Measurements from ENCODE around the gene EEFSEC. TPM values are rescaled to one million over a fixed set of nuclear protein-coding genes. Genes with fewer than 3 reads are reported as not detected.

The EEFSEC gene
- total RNA-seq, 1 donor from 2014 or later, result 5.7 TPM

GRCh38 chr3:128413003-128413370 lies 259.7 kb downstream of the EEFSEC start:
- DNase-seq, result no peak

DNA sequence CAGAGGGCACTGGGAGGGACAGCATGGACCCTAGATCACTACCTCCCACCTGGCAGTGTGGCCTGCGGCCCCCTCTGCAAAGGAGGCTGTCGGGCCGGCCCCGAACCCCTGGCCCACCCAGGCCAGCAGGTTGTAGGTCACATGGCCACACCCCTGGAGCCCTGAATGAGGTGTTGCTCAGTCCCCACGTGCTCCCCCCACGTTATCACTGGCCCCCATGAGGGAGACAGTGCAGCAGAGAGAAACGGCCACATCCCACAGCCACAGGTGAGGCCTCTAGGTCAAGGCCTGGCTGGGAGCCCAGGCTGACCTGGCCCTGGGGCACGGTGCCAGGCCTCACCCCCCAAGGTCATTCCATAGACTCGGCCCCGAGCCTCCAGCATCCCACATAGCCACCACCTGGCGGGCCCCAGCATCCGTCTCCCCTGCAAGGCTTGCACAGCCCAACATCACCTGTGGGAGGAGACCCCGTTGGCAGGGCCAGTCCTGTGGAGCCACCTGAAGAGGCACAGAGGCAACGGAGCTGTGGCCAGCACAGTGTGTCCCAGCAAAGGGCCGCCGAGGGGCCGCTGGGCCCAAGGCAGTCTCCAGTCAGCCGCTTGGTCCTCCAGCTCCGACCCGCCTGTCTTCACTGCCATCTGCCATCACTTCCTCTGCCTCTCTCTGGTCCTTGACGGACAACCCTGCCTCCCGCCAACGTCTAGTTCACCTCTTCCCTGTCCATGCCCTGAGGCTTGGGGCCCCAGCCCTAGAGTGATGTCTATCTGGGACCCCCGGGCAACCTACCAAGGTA lies 260.3 kb downstream of the EEFSEC start:
- DNase-seq, result no peak

DNA sequence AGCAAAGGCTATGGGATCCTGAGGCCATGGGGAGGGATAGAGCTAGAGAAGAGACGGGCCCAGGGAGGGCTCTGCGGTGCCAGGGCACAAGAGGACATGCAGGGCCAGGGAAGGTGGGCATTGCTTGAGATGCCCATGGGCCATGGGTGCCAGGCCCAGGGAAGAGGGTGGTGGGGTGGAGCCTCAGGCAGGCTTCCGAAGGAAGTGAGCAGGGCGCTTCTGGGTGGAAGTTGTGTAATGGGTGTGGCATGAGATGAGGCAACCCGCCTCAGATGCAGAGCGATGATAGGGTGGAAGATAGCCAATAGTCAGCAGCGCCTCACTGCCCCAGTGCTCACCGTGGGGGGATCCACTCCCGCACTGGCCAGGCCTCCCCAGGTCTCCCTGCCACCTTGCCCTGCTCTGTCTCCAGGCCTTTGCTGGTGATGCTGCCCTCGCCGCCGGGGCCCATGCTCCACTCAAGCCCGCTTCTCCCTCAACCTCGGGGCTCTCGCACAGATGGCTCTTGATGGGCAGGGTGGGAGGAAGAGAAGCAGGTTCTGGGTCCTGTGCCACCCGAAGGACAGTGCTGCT lies 262.0 kb downstream of the EEFSEC start:
- no peak for DNase-seq

DNA sequence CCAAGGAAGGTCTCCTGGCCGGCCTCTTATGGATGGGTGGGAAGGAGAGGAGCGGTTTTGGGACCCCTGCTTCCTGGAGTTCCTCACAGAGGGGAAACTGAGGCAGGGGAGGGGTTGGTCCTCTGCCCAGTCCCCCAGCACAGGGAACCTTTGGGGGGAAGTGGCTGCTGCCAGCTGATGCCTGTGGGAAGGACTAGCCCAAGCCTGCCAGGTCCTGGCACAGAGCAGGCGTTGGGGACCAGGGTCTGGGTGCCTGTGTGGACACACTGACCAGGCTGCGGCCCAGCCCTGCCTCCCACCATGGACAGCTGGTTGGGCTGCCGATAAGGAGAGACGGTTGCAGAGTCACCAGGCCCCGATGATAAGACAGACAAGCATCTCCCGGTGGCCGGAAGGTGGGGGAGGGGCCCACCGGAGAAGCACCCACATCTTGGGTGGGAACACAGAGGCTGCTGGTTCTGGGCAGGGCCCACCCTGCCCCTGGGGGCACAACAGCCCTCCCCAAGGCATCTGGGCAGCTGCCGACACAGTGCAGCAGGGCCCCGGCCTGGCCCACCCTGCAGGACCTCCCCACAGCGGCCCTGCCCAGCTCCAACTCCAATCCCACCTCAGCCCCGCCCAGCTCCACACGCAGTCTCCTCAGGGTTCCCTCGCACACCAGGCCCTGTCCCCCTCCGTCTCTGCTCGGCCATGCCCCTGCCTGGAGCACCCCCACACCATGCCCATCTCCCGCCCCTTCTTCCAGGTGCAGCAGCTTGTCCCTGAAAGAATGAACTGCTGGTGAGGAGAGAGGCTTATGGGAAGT lies 262.7 kb downstream of the EEFSEC start:
- DNase-seq, result no peak

DNA sequence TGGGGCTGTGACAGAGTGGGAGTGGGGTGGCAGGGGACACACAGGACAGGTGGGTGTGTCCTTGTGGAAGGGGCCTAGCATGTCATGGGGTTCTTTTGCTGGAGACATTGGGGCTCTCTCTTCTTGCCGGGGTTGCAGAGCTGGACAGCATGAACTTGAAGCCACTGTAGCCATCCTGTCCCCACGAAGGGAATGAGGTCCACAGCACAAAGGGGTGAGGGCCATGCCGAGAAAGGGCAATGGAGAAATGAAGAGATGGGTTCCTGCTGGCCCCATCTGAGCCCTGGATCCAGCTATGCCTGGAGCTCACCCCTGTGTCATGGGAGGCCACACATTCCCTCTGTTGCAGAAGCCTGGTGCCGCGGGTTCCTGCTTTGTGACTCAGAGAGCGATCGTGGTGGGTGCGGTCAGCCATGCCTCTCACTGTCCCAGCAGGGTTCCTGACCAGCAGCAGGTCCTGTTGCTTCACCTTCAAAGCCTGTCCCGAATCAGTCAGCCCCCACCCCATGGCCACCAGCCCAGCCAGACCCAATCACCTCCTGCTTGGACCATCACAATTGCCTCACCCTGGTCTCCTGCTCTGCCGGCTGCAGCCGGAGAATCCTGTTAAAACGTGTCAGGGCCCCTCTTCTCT lies 263.4 kb downstream of the EEFSEC start:
- DNase-seq, result no peak

DNA sequence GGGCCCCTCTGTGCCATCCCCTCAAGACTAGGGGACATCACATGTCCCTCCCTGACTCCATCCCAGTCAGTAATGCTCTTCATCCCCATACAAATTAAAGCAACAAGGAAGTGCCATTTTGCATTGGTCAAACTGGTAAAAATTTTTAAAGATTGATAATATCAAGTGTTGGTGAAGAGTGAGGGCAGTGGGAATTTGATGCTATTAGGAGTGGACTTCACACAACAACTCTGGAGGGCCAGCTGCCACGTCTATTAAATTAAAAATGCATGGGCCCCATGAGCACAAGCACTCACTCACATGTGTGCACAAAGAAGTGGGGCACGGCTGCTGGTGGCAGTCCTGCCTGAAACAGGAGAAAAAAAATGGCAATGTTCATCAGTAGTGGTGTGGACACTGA lies 265.6 kb downstream of the EEFSEC start:
- DNase-seq, result no peak

- no peak for DNase-seq
Measured at GRCh38 chr3:128419311-128419710, 266.0 kb downstream of the EEFSEC start.

DNA sequence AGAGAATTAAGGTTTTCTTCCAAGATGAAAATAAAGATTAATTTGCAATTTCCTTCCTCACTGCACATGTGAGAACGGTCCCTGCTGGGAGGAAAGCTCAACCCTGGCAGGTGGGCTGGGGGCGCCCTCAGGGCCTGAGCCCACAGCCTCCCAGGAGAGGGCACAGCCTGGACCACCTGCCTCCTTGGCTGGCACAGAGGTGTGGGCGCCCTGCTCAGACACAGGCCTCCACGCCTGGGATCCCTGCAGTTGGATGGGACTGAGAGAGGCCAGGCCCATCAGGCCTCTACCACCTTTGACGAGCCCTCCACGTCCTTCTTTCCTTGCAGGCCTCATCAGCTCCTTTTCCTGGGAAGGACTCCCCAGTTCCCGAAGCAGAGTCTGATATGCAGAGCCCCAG lies 267.0 kb downstream of the EEFSEC start:
- no peak for DNase-seq

DNA sequence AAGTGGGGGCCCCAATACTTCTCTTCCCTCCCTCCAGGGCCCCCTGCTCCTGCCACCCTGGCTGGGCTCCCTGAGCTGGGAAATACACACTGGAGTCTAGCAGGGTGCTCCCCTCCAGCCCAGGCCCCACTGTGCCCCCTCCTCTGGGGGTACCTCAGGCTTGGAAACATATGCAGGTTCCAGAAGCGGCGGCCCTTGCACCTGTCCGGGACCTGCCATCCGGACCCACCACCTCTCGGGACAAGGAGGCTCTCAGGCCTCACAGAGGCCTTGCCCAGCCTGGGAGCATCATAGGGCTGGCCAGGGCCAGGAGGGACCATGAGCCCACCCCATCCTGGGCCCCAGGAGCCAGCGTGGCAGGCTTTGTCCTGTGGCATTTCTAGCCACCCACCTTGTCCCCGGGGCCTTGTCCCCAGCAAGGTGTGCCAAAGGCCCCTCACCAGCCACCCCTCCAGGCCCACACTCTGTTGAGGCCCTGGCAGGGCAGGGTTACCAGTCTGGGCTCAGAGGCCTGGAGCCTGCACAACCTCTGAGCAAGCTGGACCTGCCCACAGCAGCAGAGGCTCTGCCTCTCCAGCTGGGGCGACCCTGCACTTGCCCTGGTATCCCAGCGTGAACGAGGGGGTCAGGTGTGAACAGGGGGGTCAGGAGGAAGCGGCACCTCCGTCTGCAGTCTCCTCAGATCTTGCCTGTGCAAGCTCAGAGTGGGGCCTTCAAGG lies 267.6 kb downstream of the EEFSEC start:
- DNase-seq, result no peak

GRCh38 chr3:128421439-128421836 lies 268.2 kb downstream of the EEFSEC start:
- DNase-seq, result no peak

- no peak for DNase-seq
Measured at GRCh38 chr3:128421966-128422365, 268.7 kb downstream of the EEFSEC start.

GRCh38 chr3:128422762-128423524 lies 269.7 kb downstream of the EEFSEC start:
- no peak for DNase-seq

- no peak for DNase-seq
Measured at GRCh38 chr3:128423525-128424147, 270.4 kb downstream of the EEFSEC start.

- DNase-seq, result no peak
Measured at GRCh38 chr3:128424508-128425069, 271.3 kb downstream of the EEFSEC start.

GRCh38 chr3:128425142-128425845 lies 272.0 kb downstream of the EEFSEC start:
- no peak for DNase-seq

- DNase-seq, result no peak
Measured at GRCh38 chr3:128425846-128426127, 272.5 kb downstream of the EEFSEC start.

GRCh38 chr3:128426128-128426921 lies 273.0 kb downstream of the EEFSEC start:
- DNase-seq, result no peak

- no peak for DNase-seq
Measured at GRCh38 chr3:128427175-128427857, 274.0 kb downstream of the EEFSEC start.

All from skin of body (tissue), 2 donors.